GM18517 (cell line): ENCODE measurements around the gene BPIFA2.
"Not testable (repeated sequence)": the region's sequence is repeated elsewhere in the genome, so short reads cannot be mapped to it uniquely, and the experiment has no call there.

Experiments
- ATAC-seq: cut with Tn5 transposase; IDR thresholded peaks from one replicate; pipeline ENCODE4 v1.9.1; 2021; ENCODE audit warnings: mild to moderate bottlenecking, moderate library complexity; ENCODE audit not compliant: unreplicated experiment

The BPIFA2 gene

DNA sequence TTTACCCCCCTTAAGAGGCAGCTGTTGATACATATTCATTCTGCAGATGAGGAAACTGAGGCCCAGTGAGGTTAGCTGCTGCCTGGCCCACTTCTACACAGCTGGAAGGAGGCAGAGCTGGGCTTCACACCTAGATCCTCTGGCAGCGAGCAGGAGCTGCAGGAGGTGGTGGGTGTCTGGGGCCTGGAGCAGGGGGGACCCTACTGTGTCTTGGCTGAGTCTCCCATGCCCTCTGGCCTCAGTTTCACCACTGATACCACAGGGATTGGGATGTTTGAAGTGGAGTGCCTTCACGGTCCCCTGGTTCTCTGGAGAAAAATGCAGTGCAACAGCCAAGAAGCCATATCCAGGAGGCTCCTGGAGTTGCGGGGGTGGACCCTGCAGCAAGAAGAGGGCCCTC is 8.2 kb upstream of the BPIFA2 start:
- no peak for ATAC-seq

DNA sequence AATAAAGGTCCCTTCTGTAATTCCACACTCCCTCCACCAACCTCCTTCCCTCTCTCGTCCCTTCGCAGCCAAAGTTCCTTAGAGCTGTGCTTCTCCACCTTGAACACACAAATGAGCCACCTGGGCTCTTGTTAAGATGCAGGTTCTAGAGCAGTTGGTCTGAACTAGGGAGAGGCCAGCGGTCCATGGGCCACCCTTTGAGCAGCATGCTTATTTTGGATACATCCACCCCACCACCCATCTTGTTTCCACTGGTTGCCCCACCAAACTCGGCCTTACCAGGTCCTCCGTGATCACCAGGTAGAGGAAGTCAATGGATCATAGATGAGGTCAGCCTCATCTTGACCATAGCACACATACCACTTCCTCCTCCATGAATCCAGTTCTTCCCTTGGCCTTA is 7.3 kb upstream of the BPIFA2 start:
- ATAC-seq: no peak

DNA sequence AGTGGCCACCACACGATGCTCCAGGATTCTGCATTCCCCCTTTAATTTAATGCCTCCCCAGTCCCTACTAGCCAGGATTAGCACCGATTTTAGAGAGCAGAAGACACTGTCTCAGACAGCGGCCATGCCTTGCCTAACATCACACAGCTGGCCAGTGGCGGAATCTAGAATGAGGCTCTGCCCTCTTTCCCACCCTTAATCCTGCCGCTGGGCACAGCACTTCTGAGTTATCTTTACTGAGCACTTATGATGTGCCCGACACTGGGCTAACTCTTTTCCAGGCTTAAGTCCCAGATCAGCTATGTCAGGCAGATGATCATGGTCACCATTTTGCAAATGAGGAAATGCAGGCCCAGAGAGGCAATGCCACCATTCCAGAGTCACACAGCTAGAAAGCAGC is 5.6 kb upstream of the BPIFA2 start:
- no peak for ATAC-seq

DNA sequence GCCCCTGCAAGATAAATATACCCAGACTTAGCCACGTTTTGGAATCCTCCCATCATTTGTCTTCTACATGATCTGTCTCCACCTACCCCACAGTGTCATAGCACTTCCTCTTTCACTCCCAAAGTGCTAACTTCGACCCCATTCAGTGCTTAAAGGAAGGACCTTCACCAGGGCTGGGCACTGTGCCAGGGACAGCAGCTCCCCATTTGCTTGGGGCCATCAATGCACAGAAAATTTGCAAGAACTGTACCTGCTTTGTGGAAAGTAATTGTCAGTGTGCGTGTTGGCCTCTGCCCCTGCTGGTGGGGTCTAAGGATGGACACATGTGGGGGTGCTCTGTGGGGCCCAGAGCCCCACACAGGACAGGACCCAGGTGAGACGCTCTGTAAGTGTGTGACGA is 5.2 kb upstream of the BPIFA2 start:
- no peak for ATAC-seq

DNA sequence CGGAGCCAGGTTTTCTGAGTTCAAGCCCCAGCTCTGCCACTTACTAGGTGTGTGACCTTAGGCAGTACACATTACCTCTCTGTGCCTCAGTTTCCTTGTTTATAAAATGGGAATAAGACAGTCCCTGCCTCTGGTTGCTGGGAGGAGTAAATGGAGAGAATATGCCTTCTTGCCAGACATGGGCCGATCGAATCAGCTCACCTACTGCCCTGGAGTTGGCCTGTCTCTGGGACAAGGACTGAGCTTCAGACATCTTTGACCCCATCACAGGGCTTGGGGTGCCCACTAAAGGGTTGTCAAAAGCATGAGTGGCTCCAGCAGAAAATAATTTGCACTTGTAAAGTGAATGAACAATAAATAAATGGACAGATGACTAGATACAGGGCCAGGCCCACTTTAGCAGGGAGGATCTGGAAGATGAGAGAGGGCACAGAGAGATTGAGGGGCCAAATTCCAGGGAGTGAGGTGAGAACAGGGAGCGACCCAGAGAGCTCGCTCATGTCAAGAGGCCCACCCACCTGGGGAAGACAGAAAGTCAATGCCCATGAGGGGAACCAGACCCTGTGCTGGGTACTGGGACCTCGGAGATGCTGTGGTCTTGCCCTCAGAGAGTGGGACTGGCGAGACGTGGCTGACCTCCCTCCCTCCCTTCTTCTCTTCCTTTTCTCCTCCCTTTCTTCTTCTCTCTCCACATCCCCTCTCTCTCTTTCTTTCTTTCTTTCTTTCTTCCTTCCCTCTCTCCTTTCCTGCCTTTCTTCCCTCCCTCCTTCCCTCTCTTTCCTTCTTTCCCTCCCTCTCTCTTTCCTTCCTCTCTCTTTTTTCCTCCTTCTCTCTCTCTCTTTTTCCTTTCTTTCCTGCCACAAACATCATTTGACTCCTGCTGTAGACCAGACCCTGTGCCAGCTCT is 3.9 kb upstream of the BPIFA2 start:
- ATAC-seq: no peak

DNA sequence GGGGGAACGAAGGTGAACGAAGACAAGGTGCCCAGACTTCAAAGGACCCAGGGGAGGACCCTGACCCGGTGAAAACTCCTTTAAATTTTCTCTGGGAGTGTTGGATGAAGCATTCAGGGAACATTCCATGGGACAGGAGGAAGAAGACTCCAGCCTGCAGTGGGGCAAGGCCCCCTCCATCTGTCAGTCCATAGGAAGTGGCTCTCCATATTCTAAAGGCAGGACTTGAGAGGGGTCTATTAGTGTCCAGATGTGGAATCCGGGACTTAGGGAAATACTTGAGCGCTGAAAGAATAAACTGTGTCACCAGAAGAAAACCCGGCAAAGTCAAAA is 3.2 kb upstream of the BPIFA2 start:
- ATAC-seq: no peak

DNA sequence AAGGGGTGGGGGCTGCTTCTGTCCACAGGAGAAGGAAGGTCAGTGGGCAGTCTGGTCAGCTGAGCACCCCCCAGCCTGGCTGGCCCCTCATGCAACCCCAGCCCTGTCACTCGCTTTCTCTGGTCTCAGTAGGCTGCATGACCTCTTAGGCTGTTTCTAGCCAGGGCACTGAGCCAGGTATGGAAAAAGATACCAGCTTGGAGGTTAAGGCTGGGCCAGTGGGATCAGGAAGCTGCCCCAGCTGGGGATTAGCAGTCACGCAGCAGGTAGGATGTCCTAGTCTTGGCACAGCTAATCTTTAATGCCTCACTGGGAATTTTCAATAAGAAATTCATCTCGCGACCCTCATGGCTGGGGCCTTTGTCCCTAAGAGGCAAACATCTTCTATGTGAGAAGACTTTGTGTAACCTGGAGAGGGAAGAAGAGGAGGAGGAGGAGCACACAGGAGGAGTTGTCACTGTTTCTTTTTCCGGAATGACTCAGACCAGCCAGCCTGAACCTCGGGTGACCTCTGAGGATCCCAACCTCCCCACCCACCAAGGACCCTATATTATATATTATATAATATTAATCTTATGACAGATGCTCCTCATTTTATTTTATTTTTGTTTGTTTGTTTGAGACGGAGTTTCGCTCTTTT is 2.4 kb upstream of the BPIFA2 start:
- ATAC-seq: no peak

DNA sequence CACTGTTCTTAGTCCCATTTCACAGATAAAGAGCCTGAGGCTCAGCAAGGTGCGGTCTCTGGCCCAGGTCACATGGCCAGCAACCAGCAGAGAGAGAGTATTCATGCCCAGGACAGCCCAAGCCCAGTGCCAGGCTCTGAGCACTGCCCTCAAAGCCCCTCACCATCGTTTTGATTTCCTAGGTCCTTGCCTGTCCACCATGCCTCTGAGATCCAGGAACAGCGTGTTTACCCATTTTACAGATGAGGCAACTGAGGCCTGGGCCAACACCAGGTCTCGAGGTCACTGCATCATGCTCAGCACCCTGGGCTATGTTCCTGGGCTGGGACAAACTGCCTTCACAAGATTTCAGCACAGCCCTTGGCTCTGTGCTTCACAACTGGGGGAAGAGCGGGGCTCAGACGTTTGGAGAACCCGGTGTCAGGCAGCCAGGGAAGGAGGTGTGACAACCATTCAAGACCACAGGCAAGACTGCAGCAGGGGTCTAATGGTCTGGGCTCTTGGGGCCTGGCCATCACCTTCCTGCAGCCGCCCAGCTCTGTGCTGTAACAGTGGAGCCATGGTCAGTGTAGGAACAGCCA is 1.3 kb upstream of the BPIFA2 start:
- ATAC-seq: no peak

DNA sequence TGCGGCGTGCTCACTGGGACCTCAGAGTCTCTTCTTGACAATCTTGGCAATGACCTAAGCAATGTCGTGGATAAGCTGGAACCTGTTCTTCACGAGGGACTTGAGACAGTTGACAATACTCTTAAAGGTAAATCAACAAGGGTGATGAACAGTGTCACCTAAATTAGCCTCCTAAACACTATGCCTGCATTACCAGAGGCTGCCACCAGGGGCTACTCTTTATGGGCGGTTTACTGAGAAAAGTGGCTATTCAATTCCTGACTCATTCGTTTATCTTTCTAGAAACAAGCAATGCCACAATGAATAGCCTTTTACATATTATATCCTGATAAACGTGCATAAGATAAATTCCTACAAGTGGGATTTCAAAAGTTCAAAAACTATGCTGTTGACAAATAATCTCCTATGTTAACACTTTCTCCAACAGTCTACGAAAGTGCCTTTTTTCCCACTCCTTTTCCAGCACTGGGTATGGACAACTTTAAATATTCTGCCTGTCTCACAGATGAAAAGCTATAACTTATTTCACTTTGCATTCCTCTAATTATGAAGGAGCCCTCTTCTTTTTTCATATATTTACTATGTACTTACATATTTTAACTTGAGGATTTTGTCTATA is 1.3 kb downstream of the BPIFA2 start:
- no peak for ATAC-seq

DNA sequence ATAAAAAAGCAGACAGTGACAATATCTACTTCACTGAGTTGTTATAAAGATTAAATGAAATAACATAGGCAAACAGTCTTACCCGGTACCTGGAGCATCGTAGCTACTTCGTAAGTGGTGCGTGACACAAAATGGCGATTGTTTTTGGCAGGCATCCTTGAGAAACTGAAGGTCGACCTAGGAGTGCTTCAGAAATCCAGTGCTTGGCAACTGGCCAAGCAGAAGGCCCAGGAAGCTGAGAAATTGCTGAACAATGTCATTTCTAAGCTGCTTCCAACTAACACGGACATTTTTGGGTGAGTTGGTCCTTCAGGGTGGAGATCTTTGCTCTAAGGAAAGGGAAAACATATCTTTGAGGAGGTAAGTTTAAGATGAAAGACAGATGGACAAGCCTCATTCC is 4.8 kb downstream of the BPIFA2 start:
- ATAC-seq: no peak

DNA sequence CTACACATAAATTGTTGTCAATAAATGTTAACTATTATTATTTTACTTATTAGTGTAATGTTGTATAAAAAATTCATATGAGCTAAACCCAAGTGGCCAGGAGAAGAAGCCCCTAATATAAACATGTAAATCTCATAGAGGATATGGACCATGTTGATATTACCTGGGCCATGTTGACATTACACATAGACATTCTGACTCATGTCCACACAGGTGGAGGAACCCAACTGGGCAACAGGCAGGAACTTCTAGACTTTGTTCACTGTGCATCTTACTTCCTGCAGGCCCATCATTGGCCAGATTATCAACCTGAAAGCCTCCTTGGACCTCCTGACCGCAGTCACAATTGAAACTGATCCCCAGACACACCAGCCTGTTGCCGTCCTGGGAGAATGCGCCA is 7.2 kb downstream of the BPIFA2 start:
- ATAC-seq: no peak

DNA sequence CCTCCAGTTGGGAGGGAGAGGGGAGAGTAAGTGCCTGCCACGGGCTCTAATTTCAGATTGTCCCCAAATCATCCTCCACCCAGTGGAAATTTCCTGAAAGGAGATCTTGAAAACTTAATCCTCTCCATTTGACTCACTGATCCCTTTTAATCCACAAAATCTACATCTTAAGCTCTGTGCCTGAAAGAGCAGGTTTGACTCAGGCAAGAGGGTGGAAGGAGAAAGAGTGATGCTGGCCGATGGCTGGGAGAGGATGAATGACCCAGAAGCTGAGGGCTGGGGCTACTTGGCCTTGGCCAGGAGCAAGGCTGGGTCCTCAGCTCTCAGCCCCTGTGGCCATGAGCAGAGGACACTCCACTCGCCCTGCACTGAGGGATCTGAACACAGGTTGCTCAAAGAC is 8.1 kb downstream of the BPIFA2 start:
- no peak for ATAC-seq

DNA sequence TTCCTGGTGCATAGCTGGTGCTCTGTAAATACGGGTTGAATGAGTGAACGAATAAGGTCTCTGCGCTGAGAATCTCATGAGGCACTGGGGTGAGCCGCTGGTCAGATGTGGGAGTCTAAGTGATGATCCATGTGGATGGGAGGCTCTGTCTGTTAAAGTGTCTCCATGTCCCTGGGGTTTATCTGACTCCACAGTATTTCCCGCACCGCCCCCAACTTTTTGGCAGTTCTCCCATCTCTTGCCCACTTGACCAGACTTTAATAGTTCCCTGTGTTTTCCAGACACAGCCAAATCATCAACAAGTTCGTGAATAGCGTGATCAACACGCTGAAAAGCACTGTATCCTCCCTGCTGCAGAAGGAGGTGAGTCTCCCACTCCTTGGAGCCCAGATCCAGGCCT is 9.9 kb downstream of the BPIFA2 start:
- no peak for ATAC-seq

DNA sequence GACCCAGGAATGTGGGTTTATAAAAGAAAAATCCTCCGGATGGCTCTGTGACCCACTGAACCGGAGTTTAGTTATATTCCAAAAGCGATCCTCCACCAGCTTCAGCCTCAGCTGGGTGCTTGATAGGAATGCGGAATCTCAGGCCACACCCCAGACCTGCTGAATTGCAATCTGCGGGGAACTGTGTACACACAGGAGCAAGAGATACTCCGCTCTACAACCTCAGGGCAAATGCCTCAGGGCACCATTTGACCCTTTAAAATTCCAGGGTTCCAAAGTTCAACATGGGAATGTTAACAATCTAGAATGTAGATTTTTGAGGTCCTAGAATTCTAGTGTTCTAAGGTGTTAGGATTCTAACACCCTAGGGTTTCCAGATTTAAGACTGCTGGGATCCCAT is 10.8 kb downstream of the BPIFA2 start:
- no peak for ATAC-seq

DNA sequence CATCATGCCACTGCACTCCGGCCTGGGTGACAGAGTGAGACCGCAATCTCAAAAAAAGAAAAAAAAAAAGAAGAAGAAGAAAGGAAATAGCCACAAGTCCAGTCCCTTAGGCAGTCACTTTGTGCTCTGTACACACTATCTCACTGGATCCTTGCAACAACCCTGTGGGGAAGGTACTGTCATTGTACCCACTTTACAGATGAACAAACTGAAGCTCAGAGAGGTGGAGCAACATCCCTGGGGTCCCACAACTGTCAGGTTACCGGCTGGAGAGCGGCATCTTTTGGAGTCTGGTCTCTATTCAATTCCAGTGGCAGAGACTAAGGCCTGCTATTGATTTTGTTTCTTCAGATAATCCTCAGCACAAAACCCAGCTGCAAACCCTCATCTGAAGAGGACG is 12.2 kb downstream of the BPIFA2 start:
- ATAC-seq: no peak

DNA sequence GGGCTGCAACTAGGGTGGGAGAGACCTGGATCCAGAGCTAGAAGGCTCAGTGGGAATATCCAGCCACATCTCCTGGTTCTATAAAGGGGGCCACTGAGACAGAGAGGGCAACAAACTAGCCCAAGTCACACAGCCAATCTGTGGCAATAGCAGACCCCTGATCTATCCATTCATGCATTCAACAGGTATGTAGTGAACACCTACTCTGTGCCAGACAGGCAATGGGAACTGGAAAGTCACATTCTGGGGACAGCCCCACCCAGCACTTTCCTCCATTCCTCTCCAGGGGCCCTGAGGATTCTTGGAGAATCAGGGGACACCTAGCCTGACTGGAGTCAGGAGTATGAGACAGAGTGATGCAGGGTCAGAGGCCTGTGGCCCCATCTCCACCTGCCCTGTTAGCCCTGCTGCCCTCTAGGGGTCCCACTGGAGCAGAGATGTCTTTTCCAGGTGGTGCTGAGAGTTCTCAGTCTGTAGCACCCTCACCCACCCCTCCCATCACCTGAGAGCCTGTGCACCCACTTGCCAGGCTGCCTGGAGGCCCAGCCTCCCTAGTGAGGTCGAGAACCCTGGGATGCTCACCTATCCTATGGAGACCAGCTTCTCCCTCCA is 13.6 kb downstream of the BPIFA2 start:
- ATAC-seq: no peak

DNA sequence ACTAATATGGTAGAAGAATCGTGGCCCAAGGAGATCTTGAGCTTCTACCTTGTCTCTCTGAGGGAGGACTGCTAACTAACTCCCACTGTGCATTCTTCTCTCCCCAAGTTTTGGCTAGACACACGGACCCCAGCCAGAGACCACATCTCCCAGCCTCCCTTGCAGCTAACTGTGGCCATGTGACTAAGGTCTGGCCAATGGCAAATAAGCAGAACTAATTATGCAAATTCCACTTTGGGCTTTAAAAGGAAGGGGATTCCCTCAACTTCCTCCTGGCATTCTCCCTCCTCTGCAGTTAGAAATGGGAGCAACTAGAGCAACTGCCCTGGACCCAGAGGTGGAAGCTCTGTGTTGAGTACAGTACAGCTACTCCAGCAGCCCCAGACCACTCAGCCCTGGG is 15.4 kb downstream of the BPIFA2 start:
- no peak for ATAC-seq

DNA sequence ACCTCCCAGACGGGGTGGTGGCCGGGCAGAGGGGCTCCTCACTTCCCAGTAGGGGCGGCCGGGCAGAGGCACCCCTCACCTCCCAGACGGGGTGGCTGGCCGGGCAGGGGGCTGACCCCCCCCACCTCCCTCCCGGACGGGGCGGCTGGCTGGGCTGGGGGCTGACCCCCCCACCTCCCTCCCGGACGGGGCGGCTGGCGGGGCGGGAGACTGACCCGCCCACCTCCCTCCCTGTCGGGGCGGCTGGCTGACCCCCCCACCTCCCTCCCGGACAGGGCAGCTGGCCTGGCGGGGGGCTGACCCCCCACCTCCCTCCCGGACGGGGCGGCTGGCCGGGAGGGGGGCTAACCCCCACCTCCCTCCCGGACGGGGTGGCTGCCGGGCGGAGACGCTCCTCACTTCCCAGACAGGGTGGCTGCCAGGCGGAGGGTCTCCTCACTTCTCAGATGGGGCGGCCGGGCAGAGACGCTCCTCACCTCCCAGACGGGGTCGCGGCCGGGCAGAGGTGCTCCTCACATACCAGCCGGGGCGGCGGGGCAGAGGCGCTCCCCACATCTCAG is 17.2 kb downstream of the BPIFA2 start:
- not testable (repeated sequence) for ATAC-seq

DNA sequence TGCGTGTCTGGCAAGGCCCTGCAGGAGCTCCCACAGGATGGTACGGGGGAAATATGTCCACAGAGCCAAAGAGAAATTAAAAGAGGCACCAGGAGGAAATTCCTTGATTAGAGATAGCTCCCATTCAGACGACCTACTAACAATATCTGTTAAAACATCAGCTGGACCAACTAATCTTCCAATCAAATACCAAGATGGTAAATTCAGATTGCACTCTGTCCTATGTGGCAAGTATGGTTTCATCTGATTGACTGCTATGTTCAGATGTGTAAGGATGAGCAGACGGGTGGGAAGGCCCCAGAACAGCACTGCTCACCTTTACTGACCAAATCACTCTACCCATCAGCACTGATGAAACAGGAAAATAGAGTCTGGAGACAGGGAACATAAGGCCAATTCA is 19.5 kb downstream of the BPIFA2 start:
- no peak for ATAC-seq

DNA sequence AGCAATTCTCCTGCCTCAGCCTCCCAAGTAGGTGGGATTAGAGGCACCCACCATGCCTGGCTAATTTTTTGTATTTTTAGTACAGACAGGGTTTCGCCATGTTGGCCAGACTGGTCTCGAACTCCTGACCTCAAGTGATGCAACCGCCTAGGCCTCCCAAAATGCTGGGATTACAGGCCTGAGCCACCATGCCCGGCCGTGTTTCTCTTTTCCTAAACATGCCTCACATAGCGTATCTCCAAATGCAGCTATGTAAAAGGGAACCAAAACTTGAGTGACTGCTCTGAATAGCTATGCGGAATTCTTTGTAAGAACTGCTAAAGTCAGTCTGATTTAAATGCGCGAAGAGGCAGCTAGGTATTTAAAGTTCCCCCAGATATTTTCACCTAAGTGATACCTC is 20.5 kb downstream of the BPIFA2 start:
- no peak for ATAC-seq

DNA sequence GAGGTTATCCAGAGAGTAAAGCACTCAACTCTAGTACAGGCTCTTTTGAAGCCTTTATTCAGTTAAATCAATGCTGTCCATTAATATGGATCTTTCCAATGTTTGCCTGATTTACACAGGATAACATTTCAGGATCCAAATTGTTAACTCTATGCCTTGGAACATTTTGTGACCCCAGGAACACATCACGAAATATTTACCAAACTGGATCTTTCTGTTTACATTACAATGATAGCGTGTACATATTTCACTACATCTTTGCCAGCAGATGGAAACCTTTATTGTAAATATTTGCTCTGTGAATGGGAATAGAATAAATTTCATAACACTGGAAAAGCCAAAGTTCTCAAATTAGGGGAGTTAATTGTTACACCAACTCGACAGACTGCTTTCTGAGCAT is 23.5 kb downstream of the BPIFA2 start:
- ATAC-seq: no peak
